Breast epithelium (tissue), 3 donors: ENCODE measurements around the gene SNAPC3.

Source experiments
- POLR2A ChIP-seq: fragments of 450-650 bp; IDR thresholded peaks from one replicate; pipeline ENCODE4 v1.6.1; 2016; ENCODE audit warnings: antibody characterized with exemption, mild to moderate bottlenecking, moderate library complexity
- POLR2AphosphoS5 ChIP-seq, 3 donors: sonication (generic); formaldehyde crosslinking; IDR thresholded peaks; one replicate each; pipeline ENCODE4 v1.6.1; 2017; ENCODE audit warnings: antibody characterized with exemption in 3 of 3
- TF ChIP-seq, protein P1 (sequence below), 3 donors: fragments of 450-650 bp; IDR thresholded peaks; one replicate each; pipeline ENCODE4 v1.5.1; 2016 to 2017; ENCODE audit warnings: antibody characterized with exemption in 3 of 3, mild to moderate bottlenecking in 3 of 3, moderate library complexity in 3 of 3

DNA sequence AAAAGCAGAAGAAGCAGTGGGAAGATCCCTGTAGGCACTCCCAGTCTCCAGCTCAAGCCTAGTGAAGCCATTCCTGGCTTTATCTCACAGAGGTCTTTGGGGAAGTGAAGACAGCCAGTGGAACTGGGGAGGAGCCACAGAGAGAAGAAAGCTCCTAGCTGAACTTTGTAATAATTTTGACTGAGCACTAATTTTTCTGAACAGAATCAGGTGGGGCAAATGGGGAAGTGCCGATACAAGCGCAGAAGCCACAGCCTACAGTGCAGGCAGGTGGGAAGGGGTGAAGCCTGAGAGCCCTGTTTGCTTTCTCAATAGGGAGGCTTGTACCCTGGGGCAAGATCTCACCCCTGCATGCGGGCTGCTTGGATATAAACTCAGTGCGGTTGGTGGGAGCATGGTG is 48.4 kb upstream of the SNAPC3 start:
- TF ChIP-seq, protein P1, sequence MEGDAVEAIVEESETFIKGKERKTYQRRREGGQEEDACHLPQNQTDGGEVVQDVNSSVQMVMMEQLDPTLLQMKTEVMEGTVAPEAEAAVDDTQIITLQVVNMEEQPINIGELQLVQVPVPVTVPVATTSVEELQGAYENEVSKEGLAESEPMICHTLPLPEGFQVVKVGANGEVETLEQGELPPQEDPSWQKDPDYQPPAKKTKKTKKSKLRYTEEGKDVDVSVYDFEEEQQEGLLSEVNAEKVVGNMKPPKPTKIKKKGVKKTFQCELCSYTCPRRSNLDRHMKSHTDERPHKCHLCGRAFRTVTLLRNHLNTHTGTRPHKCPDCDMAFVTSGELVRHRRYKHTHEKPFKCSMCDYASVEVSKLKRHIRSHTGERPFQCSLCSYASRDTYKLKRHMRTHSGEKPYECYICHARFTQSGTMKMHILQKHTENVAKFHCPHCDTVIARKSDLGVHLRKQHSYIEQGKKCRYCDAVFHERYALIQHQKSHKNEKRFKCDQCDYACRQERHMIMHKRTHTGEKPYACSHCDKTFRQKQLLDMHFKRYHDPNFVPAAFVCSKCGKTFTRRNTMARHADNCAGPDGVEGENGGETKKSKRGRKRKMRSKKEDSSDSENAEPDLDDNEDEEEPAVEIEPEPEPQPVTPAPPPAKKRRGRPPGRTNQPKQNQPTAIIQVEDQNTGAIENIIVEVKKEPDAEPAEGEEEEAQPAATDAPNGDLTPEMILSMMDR (IDR thresholded peaks at IDR 0.05) = no peak
- TF ChIP-seq POLR2AphosphoS5 (IDR thresholded peaks at IDR 0.05) (no peak), POLR2A (no peak)
